ENCODE results near the gene ACACA.

ACACA gene

DNA sequence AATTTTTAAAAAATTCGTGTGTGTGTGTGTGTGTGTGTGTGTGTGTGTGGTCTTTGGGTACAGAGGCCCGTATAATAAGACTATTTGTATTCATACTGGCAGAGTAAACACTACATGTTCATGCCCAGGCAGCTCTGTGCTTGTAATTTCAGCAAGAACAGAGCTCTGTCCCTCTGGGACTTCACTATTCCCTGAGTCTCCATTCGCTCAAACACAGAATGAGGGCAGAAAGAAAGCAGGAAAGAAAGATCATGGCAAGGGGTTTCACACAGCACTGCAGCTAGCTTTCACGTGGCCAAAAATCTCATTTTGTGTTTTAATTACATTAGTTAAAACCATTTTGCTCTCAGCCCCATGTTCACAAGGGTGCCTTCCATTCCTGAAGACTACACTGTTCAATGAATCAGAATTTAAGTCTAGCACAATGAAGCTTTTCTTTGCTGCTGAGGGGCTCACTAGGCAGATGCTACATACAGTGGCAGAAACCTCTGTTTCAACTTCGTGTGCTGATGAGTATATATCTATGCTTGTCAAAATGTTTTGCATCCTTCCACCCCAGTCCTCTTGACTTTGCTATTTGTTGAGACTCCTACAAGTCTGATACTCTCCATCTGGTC lies 229.3 kb downstream of the ACACA start:
- H3K4me3 ChIP-seq (replicated peaks; ENCODE audit: low read depth, low read length): no peak overlapping the region
- H3K36me3 ChIP-seq (ENCODE audit: control insufficient read depth, insufficient read depth, low read length): peaks cover 6% of the 10 kb centered on the region
- no peak for DNase-seq (ENCODE audit: extremely low read depth, insufficient read length)
- TF ChIP-seq, protein P1, sequence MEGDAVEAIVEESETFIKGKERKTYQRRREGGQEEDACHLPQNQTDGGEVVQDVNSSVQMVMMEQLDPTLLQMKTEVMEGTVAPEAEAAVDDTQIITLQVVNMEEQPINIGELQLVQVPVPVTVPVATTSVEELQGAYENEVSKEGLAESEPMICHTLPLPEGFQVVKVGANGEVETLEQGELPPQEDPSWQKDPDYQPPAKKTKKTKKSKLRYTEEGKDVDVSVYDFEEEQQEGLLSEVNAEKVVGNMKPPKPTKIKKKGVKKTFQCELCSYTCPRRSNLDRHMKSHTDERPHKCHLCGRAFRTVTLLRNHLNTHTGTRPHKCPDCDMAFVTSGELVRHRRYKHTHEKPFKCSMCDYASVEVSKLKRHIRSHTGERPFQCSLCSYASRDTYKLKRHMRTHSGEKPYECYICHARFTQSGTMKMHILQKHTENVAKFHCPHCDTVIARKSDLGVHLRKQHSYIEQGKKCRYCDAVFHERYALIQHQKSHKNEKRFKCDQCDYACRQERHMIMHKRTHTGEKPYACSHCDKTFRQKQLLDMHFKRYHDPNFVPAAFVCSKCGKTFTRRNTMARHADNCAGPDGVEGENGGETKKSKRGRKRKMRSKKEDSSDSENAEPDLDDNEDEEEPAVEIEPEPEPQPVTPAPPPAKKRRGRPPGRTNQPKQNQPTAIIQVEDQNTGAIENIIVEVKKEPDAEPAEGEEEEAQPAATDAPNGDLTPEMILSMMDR (IDR thresholded peaks at IDR 0.05; ENCODE audit: insufficient read depth, low read length, poor library complexity, severe bottlenecking): no peak
- H3K27me3 ChIP-seq (replicated peaks; ENCODE audit: control insufficient read depth, insufficient read depth, low read length): no peaks in the 10 kb centered on the region

DNA sequence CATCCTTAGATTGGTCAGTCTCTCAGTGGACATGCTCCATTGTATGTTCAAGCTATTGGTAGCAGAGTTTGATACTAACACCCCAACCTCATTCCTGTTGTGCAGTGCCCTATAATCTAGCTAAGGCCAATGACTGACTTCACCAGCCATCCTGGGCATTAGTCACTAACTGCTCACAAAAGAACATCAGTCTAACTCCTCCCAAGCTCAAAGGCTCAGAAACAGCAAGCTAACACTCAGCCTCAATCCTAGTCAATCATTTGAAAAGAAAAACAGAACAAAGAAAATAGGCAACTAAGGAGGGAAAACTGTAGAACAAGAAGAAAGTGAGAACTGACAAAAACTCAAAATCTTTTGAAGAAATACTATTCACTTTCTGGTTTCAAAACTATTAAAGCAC lies 229.9 kb downstream of the ACACA start:
- no peak for DNase-seq (ENCODE audit: extremely low read depth, insufficient read length)
- peaks cover 6% of the 10 kb centered on the region for H3K36me3 ChIP-seq (ENCODE audit: control insufficient read depth, insufficient read depth, low read length)
- TF ChIP-seq, protein P1 (IDR thresholded peaks at IDR 0.05; ENCODE audit: insufficient read depth, low read length, poor library complexity, severe bottlenecking): no peak
- no peaks in the 10 kb centered on the region for H3K27me3 ChIP-seq (replicated peaks; ENCODE audit: control insufficient read depth, insufficient read depth, low read length)
- H3K4me3 ChIP-seq (replicated peaks; ENCODE audit: low read depth, low read length): no peak overlapping the region

DNA sequence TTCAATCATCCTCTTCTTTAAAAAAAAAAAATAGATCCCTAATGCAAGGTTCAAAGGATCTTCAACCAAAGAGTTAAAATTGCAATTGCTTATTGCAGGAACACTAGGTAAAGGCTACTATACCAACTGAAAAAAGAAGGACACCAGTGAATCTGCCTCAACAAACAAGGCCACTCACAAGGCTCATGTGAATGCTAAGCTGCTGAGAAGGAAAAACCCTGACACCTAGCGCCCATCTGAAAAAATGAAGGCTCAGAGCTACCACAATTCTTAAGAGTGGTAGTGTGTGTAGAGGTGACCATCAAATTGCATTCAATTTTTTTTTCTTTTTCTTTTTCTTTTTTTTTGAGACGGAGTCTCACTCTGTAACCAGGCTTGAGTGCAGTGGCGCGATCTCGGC lies 232.4 kb downstream of the ACACA start:
- TF ChIP-seq, protein P1 (IDR thresholded peaks at IDR 0.05; ENCODE audit: insufficient read depth, low read length, poor library complexity, severe bottlenecking): peak; percentile 28
- no peak for DNase-seq (ENCODE audit: extremely low read depth, insufficient read length)
- no peak overlapping the region for H3K4me3 ChIP-seq (replicated peaks; ENCODE audit: low read depth, low read length)
- H3K27me3 ChIP-seq (replicated peaks; ENCODE audit: control insufficient read depth, insufficient read depth, low read length): no peaks in the 10 kb centered on the region
- peaks cover 6% of the 10 kb centered on the region for H3K36me3 ChIP-seq (ENCODE audit: control insufficient read depth, insufficient read depth, low read length)

DNA sequence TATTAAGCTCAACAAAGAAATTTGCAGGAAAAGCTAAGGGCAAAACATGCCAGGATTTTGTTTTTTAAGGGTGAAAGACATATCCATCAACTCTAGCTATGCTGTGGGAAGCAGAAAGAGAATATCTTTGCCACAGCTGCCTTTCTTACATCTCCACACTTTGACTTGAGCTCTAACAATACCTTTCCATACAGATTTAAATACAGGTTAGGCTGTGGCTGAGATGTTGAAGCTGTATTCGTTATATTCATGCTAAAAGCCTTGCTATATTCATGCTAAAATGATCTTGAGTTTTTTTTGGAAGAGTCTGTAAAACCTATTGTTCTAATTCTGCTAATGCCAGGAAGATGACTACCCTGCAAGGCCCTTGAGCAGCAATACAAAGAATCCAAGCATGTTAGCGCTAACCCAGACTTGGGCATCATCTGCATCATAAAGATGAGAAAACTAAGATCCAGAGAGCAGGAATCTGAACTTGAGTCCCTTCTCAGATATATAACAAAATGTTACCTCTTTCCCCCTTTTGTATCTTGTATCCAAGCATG lies 235.7 kb downstream of the ACACA start:
- Histone ChIP-seq H3K4me3 (replicated peaks; ENCODE audit: low read depth, low read length) (no peak overlapping the region), H3K27me3 (replicated peaks; ENCODE audit: control insufficient read depth, insufficient read depth, low read length) (no peaks in the 10 kb centered on the region), H3K36me3 (ENCODE audit: control insufficient read depth, insufficient read depth, low read length) (0 out of 2 replicates have a peak, but pooled peaks cover 1% of the 10 kb centered on the region)
- TF ChIP-seq, protein P1 (IDR thresholded peaks at IDR 0.05; ENCODE audit: insufficient read depth, low read length, poor library complexity, severe bottlenecking): no peak
- no peak for DNase-seq (ENCODE audit: extremely low read depth, insufficient read length)

DNA sequence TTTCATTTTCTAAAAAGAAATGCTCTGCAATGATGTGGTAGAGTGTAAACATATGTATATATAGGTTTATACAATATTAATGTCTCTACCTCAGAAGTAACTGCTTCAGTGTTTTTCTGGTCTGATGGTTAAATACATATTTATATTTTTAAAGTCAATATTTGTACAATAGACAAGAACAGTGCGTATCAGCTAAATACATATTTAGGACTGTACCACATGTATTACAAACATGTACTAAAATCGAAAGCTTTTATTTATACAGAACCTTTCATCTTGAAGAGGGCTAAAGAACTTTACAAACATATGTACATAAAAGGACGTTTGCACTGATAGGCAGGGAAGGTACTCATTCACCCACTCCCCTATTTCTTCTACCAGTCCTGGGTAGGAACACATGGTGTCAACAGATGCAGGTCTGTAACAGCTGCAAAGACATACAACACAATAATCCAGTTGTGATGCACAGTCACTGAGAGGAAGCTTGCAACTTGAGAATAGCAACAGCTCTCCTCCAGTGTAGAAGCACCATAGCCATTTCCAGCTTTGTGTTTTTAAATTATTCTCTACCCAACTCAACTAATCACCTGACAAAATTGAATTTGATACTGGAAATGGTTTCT lies 237.8 kb downstream of the ACACA start:
- no peaks in the 10 kb centered on the region for H3K36me3 ChIP-seq (ENCODE audit: control insufficient read depth, insufficient read depth, low read length)
- no peaks in the 10 kb centered on the region for H3K27me3 ChIP-seq (replicated peaks; ENCODE audit: control insufficient read depth, insufficient read depth, low read length)
- TF ChIP-seq, protein P1 (IDR thresholded peaks at IDR 0.05; ENCODE audit: insufficient read depth, low read length, poor library complexity, severe bottlenecking): no peak
- no peak overlapping the region for H3K4me3 ChIP-seq (replicated peaks; ENCODE audit: low read depth, low read length)
- no peak for DNase-seq (ENCODE audit: extremely low read depth, insufficient read length)

Data from GM06990 (cell line).